ENCODE measurements around the gene EEF1G.
A peak's percentile ranks its signal among the peaks of the same experiment; 100 is the strongest.
"Not testable (repeated sequence)": the region's sequence is repeated elsewhere in the genome, so short reads cannot be mapped to it uniquely, and the experiment has no call there.

EEF1G gene

DNA sequence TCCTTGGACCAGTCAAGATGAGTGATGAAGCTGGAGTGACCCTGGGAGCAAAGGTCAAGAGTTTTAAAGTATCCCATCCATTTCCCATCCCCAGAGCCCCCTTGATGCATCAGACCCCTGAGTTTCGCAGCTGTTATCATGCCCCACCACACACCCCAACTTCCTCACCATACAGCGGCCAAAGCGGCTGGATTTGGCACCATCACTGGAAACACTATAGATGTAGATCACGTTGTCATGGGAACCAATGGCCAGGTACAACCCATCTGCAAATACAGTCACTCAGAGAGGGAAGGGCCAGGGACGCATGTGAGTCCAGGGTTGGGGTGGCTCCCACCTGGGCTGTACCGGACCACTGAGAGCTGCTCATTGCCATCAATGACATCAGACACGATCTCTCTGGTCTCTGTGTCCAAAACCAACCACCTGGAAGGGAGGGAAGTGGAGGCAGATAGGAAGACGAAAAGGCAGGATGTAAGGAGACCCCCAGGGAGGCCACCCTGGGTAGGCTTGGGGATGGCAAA is 30.1 kb upstream of the EEF1G start:
- no peak for DNase-seq (ENCODE audit: low read depth)

DNA sequence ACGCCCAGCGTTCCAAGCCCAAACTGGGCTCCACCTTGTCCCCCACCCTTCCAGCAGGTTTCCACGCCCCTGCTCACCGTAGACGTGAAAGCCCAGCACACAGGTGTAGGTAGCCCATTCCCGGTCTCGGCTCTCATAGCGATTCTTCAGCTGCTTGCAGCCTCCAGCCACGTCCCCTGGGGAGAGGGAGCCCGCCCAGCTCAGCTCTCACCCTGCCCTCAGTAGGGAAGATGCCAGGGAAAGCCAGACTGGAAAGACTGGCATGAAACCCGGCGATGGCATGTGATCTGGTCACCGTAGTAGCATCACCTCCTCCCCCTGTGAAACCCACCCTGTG is 29.3 kb upstream of the EEF1G start:
- DNase-seq (ENCODE audit: low read depth) = peak; percentile 34

DNA sequence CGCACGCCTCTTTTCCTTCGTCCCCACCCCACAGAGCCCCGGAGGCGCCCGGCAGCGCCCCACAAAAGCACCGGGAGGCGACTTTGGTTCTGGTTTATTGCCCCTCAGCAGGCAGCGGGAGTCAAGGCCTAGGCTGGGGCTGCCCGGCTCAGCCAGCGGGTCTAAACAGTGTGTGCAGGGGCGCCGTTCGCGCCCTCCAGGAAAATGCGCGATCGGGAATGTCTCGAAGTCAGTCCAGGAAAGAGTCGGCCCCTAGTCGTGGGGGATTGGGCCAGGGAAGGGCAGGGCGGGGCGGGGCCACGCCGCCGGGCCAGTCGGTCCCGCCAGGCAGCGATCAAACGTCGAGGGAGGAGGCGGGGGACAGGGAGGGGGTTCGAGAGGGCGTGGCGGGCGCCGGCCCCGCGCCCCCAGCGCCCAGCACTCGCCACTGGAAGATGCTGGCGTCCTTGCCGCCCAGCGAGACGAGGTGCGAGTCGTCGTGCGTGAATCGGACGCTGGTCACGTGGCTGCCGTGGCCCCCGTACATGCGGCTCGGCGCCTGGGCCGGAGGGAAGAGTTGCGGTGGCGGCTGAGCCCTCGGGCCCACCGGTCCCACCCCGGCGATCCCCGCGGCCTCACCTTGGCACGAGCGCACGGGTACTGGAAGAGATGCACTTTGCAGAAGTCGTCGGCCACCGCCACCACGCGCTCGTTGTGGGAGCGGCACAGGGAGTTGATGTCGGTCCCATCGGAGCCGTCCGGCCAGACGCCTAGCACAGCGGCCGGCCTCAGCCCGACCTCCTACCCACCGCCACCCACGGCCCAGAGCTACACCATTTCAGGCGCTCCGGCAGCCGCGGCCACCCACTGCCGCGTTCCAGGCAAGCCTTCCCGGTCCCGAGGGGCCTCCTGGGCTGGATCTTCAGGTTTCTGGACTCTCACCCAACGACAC is 28.7 kb upstream of the EEF1G start:
- DNase-seq (ENCODE audit: low read depth) = peak; percentile 69

DNA sequence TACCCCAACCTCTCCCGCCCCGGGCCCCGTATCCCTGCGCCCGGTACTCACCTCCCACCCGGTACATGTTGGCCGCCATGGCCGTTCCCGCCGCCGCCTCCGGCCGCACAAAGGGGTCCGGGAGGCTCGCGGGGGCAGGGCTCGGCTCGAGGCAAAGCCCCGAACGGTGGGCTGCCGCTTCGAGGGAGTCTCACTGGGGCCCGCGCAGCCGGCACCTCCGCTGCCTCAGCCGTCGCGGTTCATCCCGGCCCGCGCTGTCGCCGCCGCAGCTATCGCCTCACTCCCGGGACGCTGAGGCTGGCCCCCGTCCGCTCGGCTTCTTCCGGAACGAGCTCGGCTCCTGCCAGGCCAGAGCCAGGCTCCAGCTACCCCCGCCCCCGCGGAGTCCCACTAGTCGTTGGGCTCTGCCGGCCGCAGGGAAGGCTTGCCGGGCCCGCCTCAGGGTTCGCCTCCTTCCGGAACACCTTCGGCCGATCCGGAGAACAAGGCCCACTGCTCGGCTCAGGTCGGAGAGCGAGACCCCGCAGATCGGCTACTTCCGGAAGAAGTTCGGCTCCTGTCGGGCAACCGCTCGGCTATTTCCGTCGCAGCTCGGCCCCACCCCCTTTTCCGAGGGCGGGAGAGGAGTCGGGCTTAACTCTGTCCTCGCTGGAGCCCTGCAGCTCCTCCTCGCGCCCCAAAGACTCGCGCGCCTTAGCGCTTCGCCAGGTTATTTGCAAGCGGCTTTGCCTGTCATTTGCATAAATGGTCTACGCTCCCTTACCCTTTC is 27.9 kb upstream of the EEF1G start, which contains the start of gene MTA2:
Gene MTA2, minus strand, starts transcription at position 494 of the 769 bp plus-strand sequence. Its CDS starts 415 bp downstream, at position 79.
- peak; percentile 97 for DNase-seq (ENCODE audit: low read depth)

DNA sequence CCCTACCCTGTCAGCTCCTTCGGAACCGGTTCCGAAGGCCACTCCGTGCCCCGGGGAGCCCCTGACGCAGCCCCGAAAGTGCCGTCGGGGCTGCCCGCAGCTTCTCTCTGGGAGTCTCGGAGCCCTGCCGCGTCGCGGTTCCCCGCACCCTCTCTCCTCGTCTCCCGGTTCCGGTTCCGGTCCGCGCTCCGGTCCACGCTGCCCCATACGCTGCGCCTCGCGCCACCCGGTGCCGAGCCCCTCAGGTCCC is 27.4 kb upstream of the EEF1G start:
- DNase-seq (ENCODE audit: low read depth) = no peak

DNA sequence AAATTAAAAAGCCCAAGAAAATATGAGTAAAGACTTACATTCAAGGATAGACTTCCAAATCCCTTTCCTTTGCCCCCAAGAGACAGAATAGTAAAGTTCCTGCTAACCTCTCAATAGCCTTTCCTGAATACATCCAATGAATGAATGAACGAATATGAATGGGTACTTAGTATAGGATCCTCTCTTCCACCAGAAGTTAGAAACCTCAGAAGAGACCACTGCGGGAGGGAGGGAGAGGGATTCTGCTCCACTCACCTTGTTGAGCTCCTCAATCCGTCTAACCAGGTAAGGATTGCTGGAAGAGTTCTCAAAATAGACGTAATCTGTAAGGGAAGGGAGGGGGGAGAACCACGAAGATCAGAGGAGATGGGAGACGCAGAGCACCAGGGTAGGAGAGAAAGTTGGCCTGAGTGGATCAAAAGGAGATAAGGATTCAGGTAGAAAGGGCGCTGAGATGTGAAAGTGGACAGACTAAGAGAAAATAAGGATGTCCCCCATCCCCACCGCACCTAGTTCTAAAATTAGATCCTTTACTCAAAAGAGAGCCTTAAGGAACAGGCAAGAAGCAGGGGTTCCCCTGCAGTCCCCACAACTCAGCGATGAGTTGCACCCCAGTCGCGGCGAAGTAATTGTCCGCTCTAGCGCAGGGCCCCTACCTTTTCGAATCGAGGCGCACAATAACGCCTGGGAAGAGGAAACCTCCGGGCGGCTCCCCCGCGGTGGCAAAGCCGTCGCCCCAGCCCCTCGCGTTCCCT is 26.9 kb upstream of the EEF1G start:
- no peak for DNase-seq (ENCODE audit: low read depth)

DNA sequence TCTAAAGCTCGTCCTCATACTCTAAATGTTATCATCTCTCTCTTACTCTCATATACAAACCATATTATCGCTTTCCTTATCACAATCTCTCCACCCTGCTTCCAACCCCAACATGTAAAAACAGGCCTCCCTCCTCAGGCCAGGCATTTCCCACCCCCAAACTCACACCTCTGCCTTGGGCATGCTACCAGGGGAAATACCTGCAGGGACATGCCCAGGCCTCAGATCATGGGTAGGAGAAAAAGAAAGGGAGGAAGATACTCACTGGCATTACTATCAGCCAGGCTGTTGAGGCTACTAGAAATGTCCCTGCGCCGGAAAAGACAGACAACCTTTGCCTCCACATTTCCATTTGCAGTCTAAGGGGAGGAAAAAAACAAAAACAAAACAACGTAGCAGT is 26.2 kb upstream of the EEF1G start:
- no peak for DNase-seq (ENCODE audit: low read depth)

DNA sequence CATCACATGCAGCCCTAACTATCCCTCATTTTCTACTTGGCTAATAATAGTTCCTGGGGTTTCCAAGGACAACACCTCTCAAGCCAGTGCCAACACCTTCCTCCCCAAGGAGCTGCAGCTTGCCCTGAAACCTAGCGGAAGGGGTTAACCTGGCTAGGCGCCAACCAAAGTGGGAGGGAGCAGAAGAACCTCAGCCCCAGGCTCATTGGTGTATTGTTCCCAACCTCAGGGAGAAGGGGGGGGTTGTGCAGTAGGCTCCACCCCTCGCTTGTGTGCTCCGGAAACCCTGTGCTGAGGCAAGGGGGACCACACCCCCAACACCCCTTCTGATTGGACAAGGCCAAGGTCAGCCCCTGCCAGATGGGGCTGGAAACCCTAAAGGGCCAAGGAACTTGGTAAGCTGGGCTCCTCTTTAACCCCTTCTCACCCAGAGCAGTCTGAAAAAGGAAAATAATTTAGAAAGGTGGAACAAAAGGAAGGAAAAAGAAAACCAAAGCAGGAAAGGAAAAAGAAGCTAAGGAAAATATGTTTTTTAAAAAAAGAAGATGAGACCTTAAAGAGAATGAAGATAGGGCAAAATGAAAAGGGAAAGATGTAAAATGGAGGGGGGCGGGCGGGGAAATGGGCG is 25.5 kb upstream of the EEF1G start:
- peak; percentile 99 for DNase-seq (ENCODE audit: low read depth)

DNA sequence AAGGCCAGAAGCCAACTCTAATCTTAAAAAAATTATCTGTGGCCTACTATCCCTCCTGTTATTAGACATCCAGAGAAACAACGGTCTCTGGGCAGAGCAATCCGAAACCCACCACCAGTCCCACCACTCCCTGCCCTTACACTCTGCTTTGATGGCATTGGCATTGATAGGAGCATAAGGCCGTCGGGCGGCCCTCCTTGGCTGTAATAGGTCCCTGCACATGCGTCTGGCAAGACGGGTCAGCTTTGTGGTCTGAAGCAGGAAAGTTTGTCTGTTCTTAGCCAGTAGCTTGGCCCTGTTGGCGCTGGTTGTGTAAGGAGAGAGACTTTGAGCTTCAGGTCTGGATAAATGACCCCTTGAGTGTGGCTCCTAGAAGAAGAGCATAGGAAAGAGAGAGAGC is 21.4 kb upstream of the EEF1G start:
- no peak for DNase-seq (ENCODE audit: low read depth)

DNA sequence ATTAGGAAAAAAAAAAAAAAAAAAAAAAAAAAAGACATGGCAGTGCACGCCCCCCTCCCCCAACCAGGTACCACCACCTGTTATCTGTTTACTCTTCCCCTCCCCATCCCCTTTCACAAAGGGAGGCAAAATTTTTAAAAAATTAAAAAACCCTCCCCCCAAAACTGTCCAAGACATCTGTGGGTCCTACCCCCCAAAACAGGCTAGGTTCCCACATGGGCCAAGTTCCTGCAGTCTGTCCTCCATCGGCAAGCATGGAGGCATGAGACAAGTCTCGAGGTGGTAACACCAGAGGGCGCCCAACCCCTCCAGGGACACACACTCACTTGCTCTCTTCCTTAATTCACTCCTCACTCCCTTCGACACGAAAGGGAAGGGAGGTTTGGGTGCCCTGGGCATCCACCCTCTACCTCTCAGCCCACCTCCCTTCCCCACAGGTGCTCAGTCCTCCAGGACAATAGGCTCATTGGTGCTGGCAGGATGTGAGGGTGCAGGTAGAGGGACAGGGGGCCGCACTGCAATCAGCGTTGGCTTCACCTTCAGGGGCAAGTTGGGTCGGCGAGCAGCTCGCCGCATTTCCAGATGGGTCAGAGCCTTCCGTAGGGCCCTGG is 19.8 kb upstream of the EEF1G start:
- DNase-seq (ENCODE audit: low read depth) = peak; percentile 74

DNA sequence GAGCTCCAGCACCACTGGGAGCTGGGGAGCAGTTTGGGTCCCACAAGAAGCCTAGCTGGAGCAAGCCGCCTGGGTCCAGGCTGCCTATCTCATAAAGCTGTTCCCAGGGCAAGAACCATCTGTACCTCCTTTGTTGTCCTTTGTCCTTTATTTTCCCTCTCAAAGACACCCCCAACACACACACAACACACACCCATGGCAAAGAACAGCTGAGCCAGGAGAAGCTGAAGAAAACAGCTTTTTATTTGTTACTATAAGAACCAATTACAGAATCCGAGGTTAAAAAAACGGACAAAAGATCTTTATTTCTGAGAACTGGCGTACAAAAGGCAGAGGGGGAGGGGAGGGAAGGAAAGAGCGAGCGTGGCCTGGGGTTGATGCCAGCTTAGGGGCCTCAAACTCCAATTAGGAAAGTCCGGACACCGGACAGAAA is 19.3 kb upstream of the EEF1G start:
- DNase-seq (ENCODE audit: low read depth) = no peak

DNA sequence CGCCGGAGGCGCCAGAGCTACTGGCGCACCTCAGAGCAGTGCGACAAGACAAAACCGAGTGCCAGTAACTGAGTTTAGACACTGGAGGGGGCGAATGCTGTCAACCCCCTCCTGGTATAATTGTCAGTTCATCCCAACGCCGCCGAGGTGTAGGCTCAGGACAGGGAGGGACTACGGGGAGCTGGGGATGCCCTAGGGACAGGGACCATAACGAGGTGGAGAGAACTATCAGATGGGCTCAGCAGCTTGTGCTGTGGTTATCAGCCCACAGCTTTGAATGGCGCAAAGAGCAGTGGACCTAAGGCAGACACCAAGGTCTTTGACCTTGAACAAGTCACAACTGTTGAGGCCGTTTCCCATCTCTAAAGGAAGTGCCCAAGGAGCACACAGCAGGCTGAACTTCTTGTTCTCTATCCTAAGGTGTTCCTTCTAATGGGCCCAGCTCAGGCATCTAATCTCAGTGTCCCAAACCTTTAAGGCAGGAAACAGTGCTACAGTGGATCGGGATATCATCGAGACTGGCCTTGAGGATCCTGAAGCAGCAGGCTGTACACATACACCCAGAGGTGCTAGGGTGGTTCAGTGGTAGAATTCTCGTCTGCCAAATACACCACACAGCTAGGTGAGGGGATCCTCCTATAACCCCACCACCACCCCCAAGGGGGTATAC is 18.6 kb upstream of the EEF1G start:
- DNase-seq (ENCODE audit: low read depth) = no peak

DNA sequence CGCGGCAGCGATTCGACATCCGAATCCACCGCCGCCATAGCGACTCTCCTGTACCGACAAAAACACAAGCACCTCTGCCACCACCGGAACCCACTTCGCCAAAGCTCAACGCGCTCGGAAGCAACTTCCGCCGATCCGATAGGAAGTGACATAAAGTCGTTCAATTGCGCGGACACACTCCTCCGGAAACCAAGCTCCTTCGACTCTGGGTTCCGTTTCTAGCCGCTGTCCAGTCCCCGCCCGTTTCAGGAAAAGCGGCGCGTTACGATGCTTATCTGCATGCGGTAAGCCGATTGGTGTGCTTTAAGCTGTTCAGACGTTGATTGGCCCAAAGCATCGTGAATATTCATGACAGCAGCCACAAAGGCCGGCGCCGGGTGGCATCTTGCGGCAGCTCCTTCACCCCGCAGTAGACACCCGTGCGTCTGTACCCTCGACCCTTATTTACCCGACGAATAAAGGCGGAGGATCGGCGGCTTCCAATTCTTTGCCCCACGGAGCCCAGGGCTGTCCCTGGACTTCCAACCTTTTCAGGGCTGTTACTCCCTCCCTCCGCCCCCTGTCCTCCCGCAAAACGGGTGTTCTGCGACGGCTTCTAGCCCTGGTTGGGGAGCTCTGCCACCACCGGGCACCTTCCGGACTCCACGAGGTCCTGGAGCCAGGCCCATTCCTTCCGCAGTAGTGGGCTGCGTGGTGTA is 17.9 kb upstream of the EEF1G start, which contains the start of gene TUT1:
Gene TUT1, minus strand, starts transcription at position 76 of the 698 bp plus-strand sequence. Its CDS starts 38 bp downstream, at position 38.
- DNase-seq (ENCODE audit: low read depth) = peak; percentile 99

DNA sequence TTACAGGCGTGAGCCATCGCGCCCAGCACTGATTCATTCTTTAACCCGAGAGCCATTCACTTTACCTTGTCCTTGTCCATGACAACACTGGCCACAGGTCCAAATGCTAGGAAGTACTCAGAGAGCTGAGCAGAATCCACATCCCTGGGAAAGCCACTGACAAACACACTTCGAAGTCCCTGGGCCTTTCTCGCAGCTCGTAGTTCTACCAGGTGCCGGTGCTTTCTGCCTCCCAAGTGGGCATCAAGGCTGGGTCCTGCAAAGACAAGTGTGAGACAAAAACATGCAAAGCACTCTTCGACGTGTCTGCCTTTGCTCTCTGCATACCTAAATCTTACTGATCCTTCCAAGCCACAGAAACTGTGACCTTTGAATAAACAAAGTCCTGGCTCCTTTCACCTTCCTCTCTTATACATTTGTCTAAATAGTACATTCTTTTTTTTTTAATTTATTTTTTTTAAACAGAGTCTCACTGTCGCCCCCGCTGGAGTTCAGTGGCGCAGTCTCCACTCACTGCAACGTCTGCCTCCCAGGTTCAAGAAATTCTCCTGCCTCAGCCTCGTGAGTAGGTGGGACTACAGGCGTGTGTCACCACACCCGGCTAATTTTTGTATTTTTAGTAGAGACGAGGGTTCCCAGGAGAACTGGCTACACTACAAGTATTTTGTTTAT is 15.4 kb upstream of the EEF1G start:
- DNase-seq (ENCODE audit: low read depth) = no peak

DNA sequence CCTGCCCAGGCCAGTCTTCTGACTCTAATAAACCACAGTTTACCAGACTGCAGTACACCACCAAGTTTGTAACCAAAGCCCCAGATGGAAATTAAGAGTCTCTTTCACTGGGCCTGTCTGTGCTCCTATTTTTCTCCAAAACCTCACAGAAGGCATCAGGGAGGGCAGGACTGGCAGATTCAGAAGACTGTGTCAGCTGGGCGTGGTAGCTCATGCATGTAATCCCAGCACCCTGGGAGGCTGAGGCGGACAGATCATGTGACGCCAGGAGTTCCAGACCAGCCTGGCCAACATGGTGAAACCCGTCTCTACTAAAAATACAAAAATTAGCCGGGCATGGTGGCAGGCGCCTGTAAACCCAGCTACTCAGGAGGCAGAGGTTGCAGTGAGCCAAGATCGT is 11.7 kb upstream of the EEF1G start:
- DNase-seq (ENCODE audit: low read depth) = not testable (repeated sequence)

DNA sequence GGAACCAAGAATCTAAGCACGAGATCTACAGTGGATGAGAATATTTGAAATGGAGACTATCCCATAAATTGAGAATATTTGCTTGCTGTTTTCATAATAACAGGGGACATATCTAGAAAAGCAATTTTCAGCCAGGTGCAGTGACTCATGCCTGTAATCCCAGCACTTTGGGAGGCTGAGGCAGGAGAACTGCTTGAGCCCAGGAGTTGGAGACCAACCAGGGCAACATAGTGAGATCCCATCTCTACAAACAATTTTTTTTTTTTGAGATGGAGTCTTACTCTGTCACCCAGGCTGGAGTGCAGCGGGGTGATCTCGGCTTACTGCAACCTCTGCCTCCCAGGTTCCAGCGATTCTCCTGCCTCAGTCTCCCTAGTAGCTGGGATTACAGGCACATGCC is 8.0 kb upstream of the EEF1G start:
- DNase-seq (ENCODE audit: low read depth) = not testable (repeated sequence)

DNA sequence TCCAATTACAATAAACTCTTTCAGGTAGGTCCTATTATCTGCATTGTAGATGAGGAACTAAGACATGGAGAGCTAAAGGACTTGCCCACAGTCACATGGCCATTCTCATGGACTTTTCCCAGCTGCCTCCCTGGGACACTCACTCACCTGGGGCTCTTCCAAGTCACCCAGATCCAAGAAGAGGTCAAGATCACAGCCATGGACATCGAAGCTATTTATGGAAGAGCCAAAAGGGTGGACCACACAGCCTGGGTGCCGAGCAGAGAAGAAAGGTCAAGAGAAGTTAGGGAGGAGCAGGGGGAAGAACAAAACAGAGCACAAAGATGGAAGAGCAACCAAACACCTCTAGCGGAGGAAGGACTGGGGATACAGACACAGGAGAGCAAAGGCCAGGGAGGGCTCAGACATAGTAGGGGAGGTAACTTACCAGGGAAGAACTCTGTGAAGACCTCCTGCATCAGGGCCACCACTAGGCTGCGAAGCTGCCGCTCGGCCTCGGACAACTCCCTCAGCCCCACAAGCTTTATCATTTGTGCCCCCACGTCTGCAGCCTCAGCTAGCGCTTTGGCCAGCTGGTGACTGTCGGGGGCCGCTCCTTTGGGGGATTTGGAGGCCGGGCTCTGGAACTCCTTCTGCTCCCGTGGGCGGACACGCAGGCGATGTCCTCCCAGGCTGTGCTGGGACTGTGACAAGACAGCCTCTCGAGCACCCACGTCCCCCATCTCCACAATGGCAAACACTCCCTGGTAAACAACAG is 7.4 kb upstream of the EEF1G start:
- DNase-seq (ENCODE audit: low read depth) = no peak

DNA sequence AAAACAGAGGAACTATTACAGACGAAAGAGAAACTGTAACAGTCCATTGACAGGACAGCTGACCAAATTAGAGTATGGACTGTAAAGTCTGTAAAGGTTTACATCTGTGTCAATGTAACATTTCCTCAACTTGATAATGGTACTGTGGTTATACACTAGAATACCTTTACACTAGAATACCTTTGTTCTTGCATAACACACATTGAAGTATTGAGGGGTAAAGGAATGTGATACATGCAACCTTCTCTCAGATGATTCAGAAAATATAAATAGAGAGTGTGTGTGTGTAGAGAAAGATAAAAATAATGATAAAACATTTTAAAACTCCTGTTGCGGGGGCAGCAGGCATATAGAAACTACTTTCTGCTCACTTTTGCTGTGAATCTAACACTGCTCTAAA is 5.6 kb upstream of the EEF1G start:
- no peak for DNase-seq (ENCODE audit: low read depth)

DNA sequence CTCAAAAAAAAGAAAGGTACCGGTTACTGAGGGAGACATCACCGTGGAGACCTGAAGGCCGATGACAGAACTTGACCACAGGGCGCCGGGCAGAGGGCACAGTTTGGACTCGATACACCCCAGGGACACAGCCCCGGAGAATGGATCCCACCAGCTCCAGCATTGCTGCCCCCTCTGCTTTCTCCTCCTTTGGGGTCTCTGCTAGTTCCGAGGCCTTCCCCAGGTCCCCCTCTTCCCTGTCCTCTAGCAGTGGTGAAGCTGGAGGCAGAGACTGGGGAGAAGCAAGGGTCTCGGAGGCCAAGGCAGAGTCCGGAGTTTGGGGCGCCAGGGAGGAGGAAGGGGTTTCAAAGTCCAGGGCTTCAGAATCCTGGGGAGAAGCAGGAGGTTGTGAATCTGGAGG is 4.8 kb upstream of the EEF1G start:
- no peak for DNase-seq (ENCODE audit: low read depth)
